CD4-positive, alpha-beta T cell (primary cell): ENCODE results near the gene QRFP. TPM values are rescaled to one million over a fixed set of nuclear protein-coding genes. Genes with fewer than 3 reads are reported as not detected.

Experiments
- ATAC-seq: fragments of 200-7000 bp; cut with Tn5 transposase; one replicate; pipeline ENCODE4 v1.10.0; 2022; ENCODE audit warnings: mild to moderate bottlenecking; ENCODE audit not compliant: poor library complexity
- CTCF ChIA-PET: fragments of 350-600 bp; sonication (Branson Sonifier 250); formaldehyde crosslinking; loops from one replicate; lab custom pipeline; 2021; ENCODE audit warnings: antibody characterized with exemption, inconsistent platforms; lab: Charles Lee
- POLR2A ChIA-PET: fragments of 350-600 bp; sonication (Branson Sonifier 250); formaldehyde crosslinking; loops from one replicate; lab custom pipeline; 2021; ENCODE audit warnings: antibody characterized with exemption, inconsistent platforms; lab: Charles Lee
- DNase-seq, 14 experiments: peaks; one replicate each; pipeline ENCODE4 v3.0.0-alpha.2; 2013 to 2020; ENCODE audit warnings: mixed read lengths in 2 of 14
- H3K27ac ChIP-seq, 2 donors: one replicate each; pipeline versions ENCODE4 v1.5.1 to v1.7.0; 2013; ENCODE audit warnings: low read length in 2 of 2, low read depth in 1 of 2, mild to moderate bottlenecking in 1 of 2
- H3K27me3 ChIP-seq, 2 experiments: 1 replicate in 1 of 2; 2 replicates in 1 of 2; pipeline versions ENCODE4 v1.6.1 to v1.7.0; 2013; ENCODE audit warnings: low read length in 2 of 2, control low read depth in 1 of 2, mild to moderate bottlenecking in 1 of 2, moderate library complexity in 1 of 2; ENCODE audit not compliant: insufficient read depth in 2 of 2, control insufficient read depth in 1 of 2
- H3K36me3 ChIP-seq: one replicate; pipeline ENCODE4 v1.6.1; 2013; ENCODE audit warnings: low read length, control low read depth; ENCODE audit not compliant: insufficient read depth
- H3K4me1 ChIP-seq: one replicate; pipeline ENCODE4 v1.6.1; 2013; ENCODE audit warnings: low read length, control low read depth; ENCODE audit not compliant: insufficient read depth
- H3K4me3 ChIP-seq: one replicate; pipeline ENCODE4 v1.5.1; 2013; ENCODE audit warnings: mild to moderate bottlenecking, low read length, moderate library complexity
- H3K9me3 ChIP-seq, 2 experiments: 1 replicate in 1 of 2; 2 replicates in 1 of 2; pipeline versions ENCODE4 v1.6.1 to v1.7.0; 2013; ENCODE audit warnings: low read length in 2 of 2, mild to moderate bottlenecking in 2 of 2, control low read depth in 1 of 2, moderate library complexity in 1 of 2; ENCODE audit not compliant: control insufficient read depth in 1 of 2, insufficient read depth in 1 of 2
- H3K27ac Mint-ChIP-seq: one replicate; pipeline ENCODE4 v1.8.0; 2020; ENCODE audit warnings: mixed read lengths
- H3K27me3 Mint-ChIP-seq: one replicate; pipeline ENCODE4 v1.8.0; 2021; ENCODE audit warnings: mixed read lengths
- H3K36me3 Mint-ChIP-seq: one replicate; pipeline ENCODE4 v1.8.0; 2021; ENCODE audit warnings: low read depth, mixed read lengths
- H3K4me1 Mint-ChIP-seq: one replicate; pipeline ENCODE4 v1.8.0; 2021; ENCODE audit warnings: low read depth, mixed read lengths
- H3K4me3 Mint-ChIP-seq: one replicate; pipeline ENCODE4 v1.8.0; 2020; ENCODE audit warnings: mild to moderate bottlenecking, mixed read lengths
- H3K9me3 Mint-ChIP-seq: one replicate; pipeline ENCODE4 v1.8.0; 2020; ENCODE audit warnings: mixed read lengths
- intact Hi-C, 2 experiments: fragments of 100-400 bp; cut with DNase I in 1 of 2; cut with micrococcal nuclease in 1 of 2; formaldehyde crosslinking; loops; one replicate each; pipeline versions ENCODE4 v1.15.1 to v1.9.0; 2023 to 2025; cut with DNase I, micrococcal nuclease
- total RNA-seq, 174 experiments: library from RNA in 2 of 174; stranded (reverse) in 2 of 174; gene quantifications; one replicate each; pipeline ENCODE4 v1.2.3 and lab custom pipeline; 2021 to 2026
- TF ChIP-seq, protein P1 (sequence below): fragments of 200-600 bp; IDR thresholded peaks from one replicate; pipeline ENCODE4 v1.8.0; 2022; ENCODE audit warnings: antibody characterized with exemption, mild to moderate bottlenecking

QRFP gene
- total RNA-seq, 2 experiments from 2014 or later = not detected

DNA sequence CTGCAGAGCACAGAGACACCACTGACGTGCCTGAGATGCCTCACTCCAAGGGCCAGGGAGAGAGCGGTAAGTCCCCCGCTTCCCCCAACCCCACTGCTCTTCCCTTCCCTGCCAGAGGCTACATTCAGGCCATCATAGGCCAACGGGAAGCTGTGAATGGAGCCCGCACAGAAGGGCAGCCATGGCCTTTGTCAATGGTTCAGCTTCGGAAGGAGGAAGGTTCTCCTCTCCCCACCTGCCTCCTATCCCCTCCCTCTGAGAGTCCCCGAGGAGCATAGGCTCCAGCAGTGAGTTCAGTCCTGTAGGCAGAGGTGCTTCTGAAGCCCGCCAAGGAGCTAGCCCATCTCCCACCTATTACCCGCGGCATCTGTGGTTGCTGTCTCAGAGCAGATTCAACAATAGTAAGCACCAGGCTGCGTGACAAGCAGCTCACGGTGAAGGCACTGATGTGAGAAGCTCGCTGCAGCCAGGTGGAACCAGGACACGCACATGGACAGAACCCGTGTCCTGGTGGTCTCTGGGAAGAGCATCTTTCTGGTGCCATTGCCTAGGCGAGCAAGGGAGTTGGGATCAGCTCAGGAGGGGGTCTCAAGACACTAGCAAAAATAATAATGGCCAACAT, 15.9 kb downstream of the QRFP start:
- Histone ChIP-seq H3K4me1 (no peaks in the 10 kb centered on the region), H3K4me3 (no peak overlapping the region), H3K9me3 (no peaks in the 10 kb centered on the region), H3K27ac (no peak overlapping the region), H3K27me3 (no peaks in the 10 kb centered on the region), H3K36me3 (peaks cover 55% of the 10 kb centered on the region)
- intact Hi-C loops = no loop called here
- Mint-ChIP-seq H3K27me3 (no peaks in the 10 kb centered on the region), H3K27ac (no peak overlapping the region), H3K4me1 (no peaks in the 10 kb centered on the region), H3K4me3 (no peak overlapping the region), H3K36me3 (peaks cover 79% of the 10 kb centered on the region), H3K9me3 (no peaks in the 10 kb centered on the region)
- ChIA-PET POLR2A (no interaction called here), CTCF (no interaction called here)
- ATAC-seq (no peak), DNase-seq (no peak)
- TF ChIP-seq, protein P1, sequence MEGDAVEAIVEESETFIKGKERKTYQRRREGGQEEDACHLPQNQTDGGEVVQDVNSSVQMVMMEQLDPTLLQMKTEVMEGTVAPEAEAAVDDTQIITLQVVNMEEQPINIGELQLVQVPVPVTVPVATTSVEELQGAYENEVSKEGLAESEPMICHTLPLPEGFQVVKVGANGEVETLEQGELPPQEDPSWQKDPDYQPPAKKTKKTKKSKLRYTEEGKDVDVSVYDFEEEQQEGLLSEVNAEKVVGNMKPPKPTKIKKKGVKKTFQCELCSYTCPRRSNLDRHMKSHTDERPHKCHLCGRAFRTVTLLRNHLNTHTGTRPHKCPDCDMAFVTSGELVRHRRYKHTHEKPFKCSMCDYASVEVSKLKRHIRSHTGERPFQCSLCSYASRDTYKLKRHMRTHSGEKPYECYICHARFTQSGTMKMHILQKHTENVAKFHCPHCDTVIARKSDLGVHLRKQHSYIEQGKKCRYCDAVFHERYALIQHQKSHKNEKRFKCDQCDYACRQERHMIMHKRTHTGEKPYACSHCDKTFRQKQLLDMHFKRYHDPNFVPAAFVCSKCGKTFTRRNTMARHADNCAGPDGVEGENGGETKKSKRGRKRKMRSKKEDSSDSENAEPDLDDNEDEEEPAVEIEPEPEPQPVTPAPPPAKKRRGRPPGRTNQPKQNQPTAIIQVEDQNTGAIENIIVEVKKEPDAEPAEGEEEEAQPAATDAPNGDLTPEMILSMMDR = no peak

DNA sequence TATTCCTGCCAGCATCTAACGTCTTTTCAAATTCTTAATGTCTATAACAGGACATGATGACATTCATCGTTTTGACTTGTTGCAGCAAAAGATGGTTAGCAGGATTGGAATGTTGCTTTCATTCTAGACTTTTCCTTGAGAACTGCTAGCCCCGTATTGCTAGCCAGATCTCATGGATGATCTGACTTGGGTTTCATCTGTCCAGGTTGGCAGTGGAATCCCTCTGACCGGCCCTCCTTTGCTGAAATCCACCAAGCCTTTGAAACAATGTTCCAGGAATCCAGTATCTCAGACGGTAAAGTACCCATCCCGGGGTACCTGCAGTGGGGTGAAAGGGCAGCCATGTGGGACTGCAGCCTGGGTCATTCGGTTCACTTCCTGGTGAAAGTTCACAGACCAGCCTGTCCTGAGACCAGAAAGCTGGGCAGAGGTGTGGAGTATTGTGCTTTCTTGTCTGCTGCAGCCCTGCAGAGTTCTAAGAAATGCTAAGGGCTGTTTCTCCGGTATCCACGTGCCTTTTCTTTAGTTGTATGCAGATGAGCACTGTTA, 16.7 kb downstream of the QRFP start:
- H3K27ac Mint-ChIP-seq = no peak overlapping the region
- peaks cover 79% of the 10 kb centered on the region for H3K36me3 Mint-ChIP-seq
- no peaks in the 10 kb centered on the region for H3K9me3 Mint-ChIP-seq
- TF ChIP-seq, protein P1 = no peak
- Histone ChIP-seq H3K36me3 (peaks cover 51% of the 10 kb centered on the region), H3K27ac (no peak overlapping the region), H3K9me3 (no peaks in the 10 kb centered on the region), H3K4me3 (no peak overlapping the region), H3K4me1 (no peaks in the 10 kb centered on the region), H3K27me3 (no peaks in the 10 kb centered on the region)
- CTCF ChIA-PET = no interaction called here
- intact Hi-C loops = no loop called here
- H3K4me3 Mint-ChIP-seq = no peak overlapping the region
- no peaks in the 10 kb centered on the region for H3K27me3 Mint-ChIP-seq
- ATAC-seq (no peak), DNase-seq (no peak)
- no peaks in the 10 kb centered on the region for H3K4me1 Mint-ChIP-seq
- POLR2A ChIA-PET = no interaction called here

DNA sequence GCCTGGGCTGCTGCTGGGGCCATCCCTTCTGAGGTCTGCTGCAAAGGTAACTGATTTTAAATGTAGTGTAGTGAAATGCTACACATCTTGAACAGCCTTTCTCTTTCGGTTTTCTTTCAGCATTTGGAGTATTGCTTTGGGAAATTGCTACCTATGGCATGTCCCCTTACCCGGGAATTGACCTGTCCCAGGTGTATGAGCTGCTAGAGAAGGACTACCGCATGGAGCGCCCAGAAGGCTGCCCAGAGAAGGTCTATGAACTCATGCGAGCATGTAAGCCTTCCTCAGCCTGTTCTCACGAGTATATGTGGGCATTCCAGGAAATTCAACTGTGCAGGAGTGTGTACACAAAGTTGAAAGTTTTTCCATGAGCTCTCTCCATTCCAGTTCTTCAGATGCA, 18.3 kb downstream of the QRFP start:
- no peaks in the 10 kb centered on the region for H3K4me1 ChIP-seq
- H3K4me3 ChIP-seq = no peak overlapping the region
- ChIA-PET CTCF (no interaction called here), POLR2A (interaction anchor here (0.7 kb wide), 1 partner anchor 67 kb away, joined by 3 read pairs; no protein-coding TSS in a partner anchor)
- ATAC-seq (no peak), DNase-seq (no peak)
- no peak overlapping the region for H3K27ac ChIP-seq
- Mint-ChIP-seq H3K36me3 (peaks cover 86% of the 10 kb centered on the region), H3K27me3 (no peaks in the 10 kb centered on the region), H3K4me3 (no peak overlapping the region), H3K27ac (no peak overlapping the region), H3K9me3 (no peaks in the 10 kb centered on the region), H3K4me1 (no peaks in the 10 kb centered on the region)
- TF ChIP-seq, protein P1 = no peak
- no peaks in the 10 kb centered on the region for H3K27me3 ChIP-seq
- intact Hi-C loops = no loop called here
- peaks cover 57% of the 10 kb centered on the region for H3K36me3 ChIP-seq
- no peaks in the 10 kb centered on the region for H3K9me3 ChIP-seq
